Measurements from ENCODE around the gene LMAN2L. TPM values are rescaled to one million over a fixed set of nuclear protein-coding genes. Genes with fewer than 3 reads are reported as not detected.

Gene LMAN2L
- total RNA-seq, 1 experiment from 2014 or later: 17.6 TPM

DNA sequence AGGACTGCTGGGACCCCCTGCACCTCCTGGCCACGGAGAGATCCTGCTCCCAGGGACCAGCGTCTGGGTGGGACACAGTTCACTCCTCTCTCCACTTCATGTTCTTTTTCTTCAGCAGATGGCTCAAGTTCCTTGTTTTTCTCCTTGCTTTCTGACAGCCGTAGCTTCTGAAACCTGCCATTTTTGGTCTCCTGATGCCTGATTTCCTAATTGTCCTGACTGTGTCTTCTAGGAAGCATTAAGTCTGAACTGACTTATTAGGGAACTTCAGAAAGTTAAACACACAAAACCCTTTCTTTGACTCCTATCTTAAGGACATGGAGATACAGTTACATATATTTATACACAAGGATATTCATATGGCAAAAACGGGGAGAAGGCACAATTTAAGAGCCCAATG lies 43.5 kb upstream of the LMAN2L start:
- Histone ChIP-seq H3K23me2 (ENCODE audit: insufficient read length, low read depth, low read length, poor library complexity, severe bottlenecking) (no peaks in the 10 kb centered on the region), H3K79me1 (ENCODE audit: insufficient read depth, low read depth, low read length, poor library complexity, severe bottlenecking) (no peaks in the 10 kb centered on the region), H2BK20ac (ENCODE audit: low read depth, low read length, poor library complexity, severe bottlenecking) (no peak overlapping the region), H3K27me3 (ENCODE audit: insufficient read depth, low read length) (no peaks in the 10 kb centered on the region), H3K4ac (ENCODE audit: low read depth, low read length) (no peak overlapping the region), H4K91ac (ENCODE audit: insufficient read length, low read depth, low read length) (no peak overlapping the region), H2BK5ac (ENCODE audit: insufficient read length, low read length) (no peak overlapping the region), H2BK12ac (ENCODE audit: insufficient read length, low read depth, low read length) (no peak overlapping the region), H3K9ac (ENCODE audit: extremely low read depth, insufficient read length, low read length) (no peak overlapping the region), H3K9me3 (ENCODE audit: control insufficient read depth, low read depth, low read length) (no peaks in the 10 kb centered on the region), H3K4me1 (ENCODE audit: insufficient read depth, low read length) (no peaks in the 10 kb centered on the region), H3K27ac (ENCODE audit: insufficient read length, low read depth, low read length) (no peak overlapping the region), H2BK15ac (ENCODE audit: low read depth, low read length) (no peak overlapping the region), H3T11ph (ENCODE audit: low read length) (no peak overlapping the region), H3K14ac (ENCODE audit: insufficient read depth, low read length) (no peak overlapping the region), H4K8ac (replicated peaks; ENCODE audit: insufficient read length, low read depth, low read length) (no peak overlapping the region), H4K20me1 (ENCODE audit: control insufficient read depth, insufficient read depth, insufficient read length) (no peaks in the 10 kb centered on the region), H3K56ac (ENCODE audit: insufficient read length, low read depth, low read length) (no peak overlapping the region), H4K5ac (ENCODE audit: insufficient read length, low read depth, low read length) (no peak overlapping the region), H2AFZ (ENCODE audit: low read length) (no peak overlapping the region), H3K18ac (ENCODE audit: insufficient read length, low read depth, low read length) (no peak overlapping the region), H3K79me2 (ENCODE audit: insufficient read depth, low read length) (no peaks in the 10 kb centered on the region), H2AK5ac (ENCODE audit: insufficient read length, low read length) (no peak overlapping the region), H2BK120ac (ENCODE audit: low read depth, low read length, poor library complexity, severe bottlenecking) (no peak overlapping the region), H3K4me2 (ENCODE audit: insufficient read depth, insufficient read length, low read length) (no peak overlapping the region), H3K23ac (ENCODE audit: insufficient read length, low read depth, low read length) (no peak overlapping the region)
- TF ChIP-seq, protein P1, sequence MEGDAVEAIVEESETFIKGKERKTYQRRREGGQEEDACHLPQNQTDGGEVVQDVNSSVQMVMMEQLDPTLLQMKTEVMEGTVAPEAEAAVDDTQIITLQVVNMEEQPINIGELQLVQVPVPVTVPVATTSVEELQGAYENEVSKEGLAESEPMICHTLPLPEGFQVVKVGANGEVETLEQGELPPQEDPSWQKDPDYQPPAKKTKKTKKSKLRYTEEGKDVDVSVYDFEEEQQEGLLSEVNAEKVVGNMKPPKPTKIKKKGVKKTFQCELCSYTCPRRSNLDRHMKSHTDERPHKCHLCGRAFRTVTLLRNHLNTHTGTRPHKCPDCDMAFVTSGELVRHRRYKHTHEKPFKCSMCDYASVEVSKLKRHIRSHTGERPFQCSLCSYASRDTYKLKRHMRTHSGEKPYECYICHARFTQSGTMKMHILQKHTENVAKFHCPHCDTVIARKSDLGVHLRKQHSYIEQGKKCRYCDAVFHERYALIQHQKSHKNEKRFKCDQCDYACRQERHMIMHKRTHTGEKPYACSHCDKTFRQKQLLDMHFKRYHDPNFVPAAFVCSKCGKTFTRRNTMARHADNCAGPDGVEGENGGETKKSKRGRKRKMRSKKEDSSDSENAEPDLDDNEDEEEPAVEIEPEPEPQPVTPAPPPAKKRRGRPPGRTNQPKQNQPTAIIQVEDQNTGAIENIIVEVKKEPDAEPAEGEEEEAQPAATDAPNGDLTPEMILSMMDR (conservative IDR thresholded peaks at IDR 0.05): no peak
- no peak overlapping the region for H3K4me3 Mint-ChIP-seq
- H3K27ac Mint-ChIP-seq: peak overlapping the region in 1 of 3 experiments; percentile 0; a peak in 1 of 7 replicates
- WGBS (ENCODE audit: extremely low coverage, insufficient read length, low lambda C conversion rate): no CpG with 5 or more reads among the region's 4 CpGs
- no peaks in the 10 kb centered on the region for H3K9me3 Mint-ChIP-seq
- H3K36me3 Mint-ChIP-seq (ENCODE audit: insufficient read depth in 1 of 3, low read depth in 3 of 3): no peaks in the 10 kb centered on the region; a peak in 2 of 7 replicates
- H3K4me1 Mint-ChIP-seq: peaks cover 0 to 2% of the 10 kb centered on the region in 2 experiments; a peak in 1 of 4 replicates
- DNase-seq: no peak
- H3K27me3 Mint-ChIP-seq (ENCODE audit: low read depth): no peaks in the 10 kb centered on the region

Measured in H9 (cell line).